ENCODE measurements around the gene ZNF710.
"Not testable (repeated sequence)": the region's sequence is repeated elsewhere in the genome, so short reads cannot be mapped to it uniquely, and the experiment has no call there.

The ZNF710 gene

DNA sequence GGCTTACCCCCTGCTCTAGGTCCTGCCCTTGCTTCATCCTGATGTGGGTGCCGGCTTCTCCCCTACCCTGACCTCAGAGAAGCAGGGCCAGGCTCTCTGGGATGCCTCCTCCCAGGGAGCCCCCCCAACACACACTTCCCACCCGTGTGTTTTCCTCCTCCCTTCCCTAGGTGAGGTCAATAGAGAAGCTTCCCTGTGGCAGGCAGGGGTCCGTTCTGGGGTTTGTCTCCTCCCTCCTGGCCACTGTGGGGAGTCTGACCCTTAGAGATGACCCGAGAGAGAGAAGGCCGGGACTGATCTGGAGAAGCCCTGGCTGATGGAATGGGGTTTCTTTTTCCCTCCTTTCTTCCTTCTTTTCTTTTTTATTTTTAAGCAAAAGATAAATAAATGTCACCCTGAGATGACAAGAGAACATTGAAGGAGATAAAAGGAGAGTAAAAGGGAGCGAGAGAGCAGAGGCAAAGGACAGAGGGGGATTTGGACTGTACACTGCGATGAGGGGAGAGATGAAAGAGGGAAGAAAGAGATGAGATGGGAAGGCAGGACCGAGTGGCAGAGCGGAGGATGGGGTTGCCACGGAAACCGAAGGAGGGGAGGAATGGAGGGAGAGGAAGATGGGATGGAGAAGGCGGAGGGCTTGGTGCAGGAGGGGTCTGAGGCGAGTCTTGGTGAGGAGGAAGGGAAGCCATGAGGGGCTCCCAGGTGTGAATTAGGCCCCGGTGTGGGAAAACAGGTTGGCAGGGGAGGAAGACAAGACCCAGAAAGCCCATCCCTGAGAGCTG is 52.8 kb downstream of the ZNF710 start:
- no peak for DNase-seq (ENCODE audit: low read depth)
- no peak overlapping the region for H3K4me3 ChIP-seq (ENCODE audit: low read depth, low read length)

DNA sequence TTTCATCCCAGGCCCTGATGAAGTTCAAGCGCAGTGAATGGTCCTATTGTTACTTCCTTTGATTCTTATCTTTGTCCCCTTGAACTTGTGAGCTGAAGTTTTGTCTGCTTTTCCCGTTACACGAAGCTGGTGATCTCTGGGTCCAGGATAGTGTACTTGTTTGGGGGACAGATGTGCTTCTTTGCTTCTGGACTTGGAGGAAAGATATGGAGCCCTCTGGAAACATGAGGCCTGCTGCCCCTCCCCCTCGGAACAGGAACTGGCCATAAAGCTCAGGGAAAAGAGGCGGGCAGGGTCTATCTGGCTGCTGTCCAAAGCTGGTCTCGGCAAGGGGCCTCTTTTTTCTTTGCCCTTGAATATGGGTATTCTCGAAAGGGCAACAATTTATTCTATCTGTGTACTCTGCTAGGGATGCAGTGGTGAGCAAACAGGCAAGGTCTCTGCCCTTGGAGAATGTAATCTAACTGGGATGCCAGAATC is 53.5 kb downstream of the ZNF710 start:
- no peak overlapping the region for H3K4me3 ChIP-seq (ENCODE audit: low read depth, low read length)
- DNase-seq (ENCODE audit: low read depth), result no peak

DNA sequence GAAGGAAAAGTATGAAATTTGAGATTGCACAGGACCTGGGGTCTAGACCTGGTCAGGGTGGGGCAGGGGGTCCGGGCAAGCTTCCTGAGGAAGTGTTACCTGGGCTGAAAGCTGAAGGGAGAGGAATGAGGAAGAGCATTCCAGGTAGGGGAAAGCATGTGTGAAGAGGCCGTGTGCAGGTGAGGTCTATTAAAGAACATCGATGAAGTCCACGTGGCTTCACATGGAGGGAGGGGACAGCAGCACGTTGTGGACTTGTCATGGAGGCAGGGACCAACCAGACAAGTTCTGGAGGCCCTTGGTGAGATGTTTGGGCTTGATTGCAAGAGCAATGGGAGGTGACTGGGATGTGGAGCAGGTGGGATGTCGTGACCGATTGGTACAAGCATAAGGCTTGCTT is 54.1 kb downstream of the ZNF710 start:
- no peak overlapping the region for H3K4me3 ChIP-seq (ENCODE audit: low read depth, low read length)
- no peak for DNase-seq (ENCODE audit: low read depth)

DNA sequence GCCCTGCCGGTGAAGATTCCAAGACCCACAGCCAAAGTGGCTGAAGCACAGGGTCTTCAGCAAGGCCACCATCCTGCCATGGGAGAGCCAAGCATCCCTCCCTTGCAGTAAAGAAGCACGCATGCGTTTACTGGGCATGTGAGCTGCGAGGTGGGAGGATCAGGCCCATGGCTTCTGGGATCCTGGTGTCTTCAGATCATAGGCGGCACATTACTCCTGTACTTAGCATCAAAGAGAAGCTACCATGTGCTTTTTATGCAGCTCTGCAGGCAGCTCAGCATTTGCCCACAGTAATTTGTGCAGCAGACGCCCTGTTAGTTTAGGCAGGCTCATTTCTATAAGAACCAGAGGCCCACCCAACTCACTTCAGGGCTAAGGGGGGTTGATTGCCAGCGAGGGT is 55.4 kb downstream of the ZNF710 start:
- no peak for DNase-seq (ENCODE audit: low read depth)
- H3K4me3 ChIP-seq (ENCODE audit: low read depth, low read length), result no peak overlapping the region

DNA sequence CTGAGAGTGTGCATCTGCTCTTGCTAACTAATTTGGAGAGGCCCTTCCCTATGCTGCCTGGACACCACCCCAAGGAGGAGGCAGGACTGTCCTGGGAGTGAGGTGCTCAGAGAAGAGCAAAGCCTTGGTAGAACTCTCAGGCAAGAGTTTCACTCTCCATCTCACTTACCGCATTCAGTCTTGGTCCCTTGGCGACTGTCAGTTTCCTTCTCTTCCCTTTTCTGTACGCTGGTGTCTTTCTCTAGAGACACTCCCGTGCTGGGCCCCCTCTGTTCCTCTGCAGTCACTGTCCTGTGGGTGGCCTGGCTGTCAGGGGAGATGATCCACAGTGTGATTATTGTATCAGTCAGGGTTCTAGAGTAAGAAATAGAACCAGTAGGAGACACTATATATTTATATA is 57.2 kb downstream of the ZNF710 start:
- no peak overlapping the region for H3K4me3 ChIP-seq (ENCODE audit: low read depth, low read length)

DNA sequence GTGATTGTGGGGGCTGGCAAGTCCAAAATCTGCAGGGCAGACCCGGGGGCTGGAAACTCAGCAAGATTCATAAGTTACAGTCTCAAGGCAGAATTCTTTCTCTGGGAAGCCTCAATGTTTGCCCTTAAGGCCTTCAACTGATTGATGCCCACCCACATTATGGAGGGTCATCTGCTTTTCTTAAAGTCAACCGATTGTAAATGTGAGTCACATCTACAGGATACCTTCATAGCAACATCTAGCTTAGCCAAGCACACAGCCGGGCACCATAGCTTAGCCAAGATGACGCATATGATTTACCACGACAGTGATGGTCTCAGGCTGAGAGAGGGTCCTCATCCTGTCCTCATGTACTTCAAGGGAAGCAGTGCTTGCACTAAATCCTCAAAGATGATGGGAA is 57.7 kb downstream of the ZNF710 start:
- no peak for DNase-seq (ENCODE audit: low read depth)
- no peak overlapping the region for H3K4me3 ChIP-seq (ENCODE audit: low read depth, low read length)

More for the DNA sequence above, 57.2 kb downstream of the ZNF710 start:
- DNase-seq (ENCODE audit: low read depth), result no peak

DNA sequence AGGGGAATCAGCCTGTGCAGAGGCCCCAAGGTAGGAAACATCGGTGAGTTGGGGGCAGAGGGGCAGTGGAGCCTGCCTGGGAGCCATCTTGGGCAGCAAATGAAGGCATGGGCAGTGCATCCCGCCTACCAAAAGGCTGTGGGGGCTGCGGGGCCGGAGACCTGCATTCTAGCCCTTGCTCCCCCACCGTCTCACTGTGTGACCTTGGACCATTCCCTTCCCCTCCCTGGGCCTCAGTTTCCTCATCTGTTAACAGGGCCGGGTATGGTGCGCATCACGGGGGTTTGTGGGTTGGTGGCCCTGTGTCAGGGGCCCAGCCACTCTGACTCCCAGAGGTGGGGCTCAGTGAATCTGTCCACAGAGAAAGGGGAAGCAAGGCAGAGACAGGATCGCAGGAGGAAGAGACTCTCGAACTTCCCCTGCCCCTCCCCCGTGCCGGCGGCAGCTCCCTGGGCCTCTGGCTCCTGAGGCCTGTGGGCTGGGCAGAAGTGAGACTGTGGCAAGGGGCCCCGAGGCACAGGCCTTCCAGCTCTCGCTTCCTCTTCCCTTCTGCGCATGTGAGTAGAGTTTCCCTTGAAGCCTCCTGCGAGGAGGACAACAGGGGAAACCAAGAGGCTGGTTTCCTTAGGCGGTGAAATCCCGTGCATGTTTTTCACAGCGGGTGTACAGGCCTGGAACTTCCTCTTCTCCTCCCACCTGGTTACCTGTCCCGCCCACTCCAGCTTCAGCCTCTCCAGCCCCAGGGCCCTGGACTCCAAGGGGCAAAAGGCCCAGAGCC is 58.3 kb downstream of the ZNF710 start:
- no peak for DNase-seq (ENCODE audit: low read depth)
- no peak overlapping the region for H3K4me3 ChIP-seq (ENCODE audit: low read depth, low read length)

DNA sequence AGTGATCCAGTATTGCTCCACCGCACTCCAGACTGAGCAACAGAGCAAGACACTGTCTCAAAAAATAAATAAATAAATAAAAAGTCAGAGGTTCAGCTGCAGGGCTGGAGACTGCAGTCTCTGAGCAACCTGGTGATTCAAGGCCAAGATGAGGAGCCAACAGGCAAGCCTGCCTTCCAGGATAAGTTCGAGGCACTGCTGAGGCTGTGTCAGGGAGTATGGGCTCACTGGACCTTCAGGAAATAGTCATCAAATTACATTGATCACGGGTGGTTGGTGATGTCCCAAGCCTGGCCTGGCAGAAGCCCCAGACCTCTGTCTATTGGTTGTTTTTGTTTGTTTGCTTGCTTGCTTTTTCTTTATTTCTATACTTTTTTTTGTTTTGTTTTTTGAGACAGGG is 59.7 kb downstream of the ZNF710 start:
- H3K4me3 ChIP-seq (ENCODE audit: low read depth, low read length), result no peak overlapping the region
- no peak for DNase-seq (ENCODE audit: low read depth)

DNA sequence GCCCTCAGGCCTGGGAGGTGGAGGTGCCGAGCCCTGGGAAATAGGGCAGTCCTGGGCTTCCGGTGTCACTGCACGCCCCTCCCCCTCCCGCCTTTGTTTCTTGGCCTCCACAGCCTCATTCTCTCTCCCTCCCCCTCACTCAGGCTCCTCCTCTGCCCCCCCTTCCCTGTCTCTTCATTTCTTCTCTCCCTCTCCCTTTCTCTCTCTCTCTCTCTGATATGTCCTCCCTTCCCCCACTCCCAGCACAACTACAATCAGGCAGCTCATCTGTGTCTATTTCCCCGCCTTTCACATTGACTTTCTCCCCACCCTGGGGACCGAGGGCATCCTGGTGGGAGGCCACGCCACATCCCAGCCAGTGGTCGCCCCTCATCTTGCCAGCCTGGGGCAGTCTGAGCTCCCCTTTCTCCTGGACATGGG is 60.9 kb downstream of the ZNF710 start:
- no peak overlapping the region for H3K4me3 ChIP-seq (ENCODE audit: low read depth, low read length)
- no peak for DNase-seq (ENCODE audit: low read depth)

DNA sequence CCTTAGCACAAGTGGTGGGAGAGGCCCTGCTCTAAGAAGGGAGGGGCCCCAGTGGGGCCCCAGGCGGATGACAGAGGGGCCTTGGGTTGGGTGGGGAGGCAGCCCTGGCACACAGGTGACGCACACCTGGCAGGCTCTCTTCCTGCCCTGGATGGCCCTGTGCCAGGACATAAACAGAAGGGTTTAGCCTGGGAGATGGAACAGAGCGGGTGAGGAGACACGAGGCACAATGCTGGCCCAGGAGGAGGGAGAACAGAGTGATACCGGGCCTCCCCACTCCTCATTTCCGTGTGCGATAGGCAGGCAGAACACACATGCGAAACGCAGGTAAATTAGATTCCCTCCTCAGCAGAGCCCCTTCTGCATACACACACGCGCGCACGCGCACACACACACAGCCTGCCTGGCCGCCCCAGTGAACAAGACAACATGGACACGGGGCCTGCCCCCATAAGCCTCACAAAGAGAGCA is 61.4 kb downstream of the ZNF710 start:
- H3K4me3 ChIP-seq (ENCODE audit: low read depth, low read length), result no peak overlapping the region
- no peak for DNase-seq (ENCODE audit: low read depth)

DNA sequence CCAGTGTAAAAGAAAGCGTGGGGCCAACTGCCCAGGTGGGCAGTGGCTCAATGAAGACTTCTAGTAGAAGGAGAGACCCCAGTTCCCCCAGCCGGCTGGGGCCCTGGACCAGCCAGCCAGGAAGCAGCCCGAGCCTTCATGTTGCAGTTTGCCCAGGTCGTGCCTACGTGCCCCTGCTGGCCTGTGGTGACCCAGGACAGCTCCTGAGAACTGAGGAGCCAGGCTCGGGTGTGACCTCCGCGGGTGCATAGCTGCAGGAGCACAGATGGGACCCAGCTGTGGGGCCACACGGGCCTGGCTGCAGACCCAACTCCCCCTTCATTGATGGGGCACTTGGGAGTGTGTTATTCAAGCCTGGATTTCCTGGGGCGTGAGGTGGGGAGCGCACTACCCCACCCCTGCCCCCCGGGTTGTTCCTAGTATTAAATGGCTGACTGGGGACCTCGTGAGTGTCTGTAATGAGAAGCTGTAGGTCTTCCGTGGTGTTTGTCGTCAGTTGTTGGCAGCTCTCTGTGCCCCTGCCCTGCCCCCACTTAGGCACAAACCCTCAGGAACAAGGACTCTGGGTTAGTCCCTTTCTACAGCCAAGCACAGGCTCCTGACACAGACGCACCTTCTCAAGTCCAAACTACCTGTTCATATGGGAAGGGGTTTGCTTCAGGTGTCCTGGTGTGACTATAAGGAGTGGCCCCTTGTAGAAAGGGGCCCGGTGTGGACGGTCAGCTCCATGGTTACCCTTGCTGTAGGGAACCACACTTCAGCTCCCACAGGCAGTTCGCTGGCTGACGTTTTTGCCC is 62.0 kb downstream of the ZNF710 start:
- H3K4me3 ChIP-seq (ENCODE audit: low read depth, low read length), result no peak overlapping the region
- no peak for DNase-seq (ENCODE audit: low read depth)

DNA sequence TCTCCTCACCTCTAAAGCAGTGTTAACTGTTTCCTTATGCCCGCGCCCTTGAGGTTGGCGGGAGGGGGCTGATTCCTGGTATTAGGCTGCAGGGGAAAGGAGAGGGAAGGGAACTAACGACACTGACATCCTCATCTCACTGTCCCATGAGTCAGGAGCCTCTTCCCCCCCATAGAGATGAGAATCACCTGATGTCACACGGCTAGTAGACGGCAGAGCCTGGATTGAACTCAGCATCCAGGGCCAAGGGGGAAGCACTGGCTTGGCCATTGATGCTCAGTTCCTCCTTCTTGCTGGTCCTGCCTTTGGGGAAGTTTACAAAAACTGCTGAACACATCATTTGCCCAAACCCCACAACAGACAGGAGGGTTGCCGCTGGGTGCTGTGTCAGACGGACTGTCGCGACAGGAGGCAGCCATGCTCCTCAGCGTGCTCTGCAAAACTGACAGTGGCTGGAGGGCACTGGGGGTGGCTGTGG is 62.7 kb downstream of the ZNF710 start:
- no peak overlapping the region for H3K4me3 ChIP-seq (ENCODE audit: low read depth, low read length)
- DNase-seq (ENCODE audit: low read depth), result no peak

DNA sequence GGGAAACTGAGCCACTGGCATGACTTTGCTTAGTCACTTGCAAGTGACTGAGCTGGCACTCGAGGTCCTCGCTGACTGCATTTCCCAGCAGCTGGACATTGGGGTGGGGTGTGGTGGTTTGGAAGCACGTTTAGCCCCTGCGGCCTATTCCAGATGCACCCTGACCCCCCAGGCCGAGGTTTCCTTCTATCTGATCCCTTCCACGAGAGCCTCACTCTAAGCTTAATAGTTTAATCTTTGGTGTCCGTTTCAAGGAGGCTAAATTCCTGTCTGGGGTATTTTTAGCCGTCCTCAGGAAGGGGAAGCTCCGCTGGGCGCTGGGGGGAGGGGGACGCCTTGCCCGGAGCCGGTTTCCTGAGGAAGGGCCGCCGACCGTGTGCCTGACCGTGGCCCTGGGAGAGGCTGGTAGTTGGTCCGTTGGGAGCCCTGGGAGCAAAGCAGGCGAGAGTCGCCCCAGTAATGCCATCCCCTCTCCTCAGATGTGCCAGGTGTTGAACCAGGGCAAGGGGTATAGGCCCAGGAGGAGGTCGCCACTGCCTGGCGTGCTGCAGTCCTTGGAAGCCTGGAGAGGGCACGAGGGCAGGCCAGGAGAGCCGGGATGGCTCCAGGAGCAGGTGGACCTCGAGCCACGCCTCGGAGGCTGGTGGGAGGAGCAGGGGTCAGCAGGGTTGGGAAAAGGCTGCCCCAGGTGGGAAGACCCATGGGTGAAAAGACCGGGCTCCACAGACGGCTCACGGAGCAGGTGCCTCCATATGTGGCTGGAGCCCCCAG is 64.0 kb downstream of the ZNF710 start:
- no peak for DNase-seq (ENCODE audit: low read depth)
- no peak overlapping the region for H3K4me3 ChIP-seq (ENCODE audit: low read depth, low read length)

DNA sequence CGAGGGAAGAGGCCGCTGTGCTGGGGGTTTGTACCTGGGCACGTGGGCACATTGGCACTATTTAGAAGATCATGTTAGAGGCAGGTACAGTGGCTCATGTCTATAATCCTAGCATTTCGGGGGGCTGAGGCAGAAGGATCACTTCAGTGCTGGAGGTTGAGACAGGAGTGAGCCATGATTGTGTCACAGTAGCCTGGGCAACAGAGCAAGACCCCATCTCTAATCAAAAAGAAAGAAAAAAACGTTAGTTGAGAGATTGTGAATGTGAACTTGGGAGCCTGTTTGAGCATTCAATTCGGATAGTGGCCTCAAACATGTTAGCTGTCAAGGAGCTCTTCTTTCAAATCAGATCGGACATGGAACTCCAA is 64.5 kb downstream of the ZNF710 start:
- no peak for DNase-seq (ENCODE audit: low read depth)
- no peak overlapping the region for H3K4me3 ChIP-seq (ENCODE audit: low read depth, low read length)

DNA sequence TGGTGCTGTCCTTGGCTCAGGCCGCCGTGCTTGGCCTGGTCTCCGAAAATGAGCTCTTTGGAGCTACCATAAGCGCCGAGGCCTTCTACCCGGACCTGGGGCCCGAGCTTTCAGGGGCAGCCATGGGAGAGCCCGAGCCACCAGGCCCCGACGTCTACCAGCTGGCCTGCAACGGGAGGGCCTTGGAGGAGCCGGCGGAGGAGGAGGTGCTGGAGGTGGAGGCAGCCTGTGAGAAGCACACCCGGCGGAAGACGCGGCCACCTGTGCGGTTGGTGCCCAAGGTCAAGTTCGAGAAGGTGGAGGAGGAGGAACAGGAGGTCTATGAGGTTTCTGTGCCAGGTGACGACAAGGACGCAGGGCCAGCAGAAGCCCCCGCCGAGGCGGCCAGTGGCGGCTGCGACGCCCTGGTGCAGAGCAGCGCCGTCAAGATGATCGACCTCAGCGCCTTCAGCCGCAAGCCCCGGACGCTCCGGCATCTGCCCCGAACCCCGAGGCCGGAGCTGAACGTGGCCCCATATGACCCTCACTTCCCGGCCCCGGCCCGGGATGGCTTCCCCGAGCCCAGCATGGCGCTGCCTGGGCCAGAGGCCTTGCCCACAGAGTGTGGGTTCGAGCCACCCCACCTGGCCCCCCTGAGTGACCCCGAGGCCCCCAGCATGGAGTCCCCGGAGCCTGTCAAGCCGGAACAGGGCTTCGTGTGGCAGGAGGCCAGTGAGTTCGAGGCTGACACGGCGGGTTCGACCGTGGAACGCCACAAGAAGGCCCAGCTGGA is 66.2 kb downstream of the ZNF710 start:
- no peak for DNase-seq (ENCODE audit: low read depth)
- no peak overlapping the region for H3K4me3 ChIP-seq (ENCODE audit: low read depth, low read length)

DNA sequence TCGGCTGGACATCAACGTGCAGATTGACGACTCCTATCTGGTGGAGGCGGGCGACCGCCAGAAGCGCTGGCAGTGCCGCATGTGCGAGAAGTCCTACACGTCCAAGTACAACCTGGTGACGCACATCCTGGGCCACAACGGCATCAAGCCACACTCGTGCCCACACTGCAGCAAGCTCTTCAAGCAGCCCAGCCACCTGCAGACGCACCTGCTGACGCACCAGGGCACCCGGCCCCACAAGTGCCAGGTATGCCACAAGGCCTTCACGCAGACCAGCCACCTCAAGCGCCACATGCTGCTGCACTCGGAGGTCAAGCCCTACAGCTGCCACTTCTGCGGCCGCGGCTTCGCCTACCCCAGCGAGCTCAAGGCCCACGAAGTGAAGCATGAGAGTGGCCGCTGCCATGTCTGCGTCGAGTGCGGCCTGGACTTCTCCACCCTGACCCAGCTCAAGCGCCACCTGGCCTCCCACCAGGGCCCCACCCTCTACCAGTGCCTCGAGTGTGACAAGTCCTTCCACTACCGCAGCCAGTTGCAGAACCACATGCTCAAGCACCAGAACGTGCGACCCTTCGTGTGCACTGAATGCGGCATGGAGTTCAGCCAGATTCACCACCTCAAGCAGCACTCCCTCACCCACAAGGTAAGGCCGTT is 67.0 kb downstream of the ZNF710 start:
- DNase-seq (ENCODE audit: low read depth), result no peak

DNA sequence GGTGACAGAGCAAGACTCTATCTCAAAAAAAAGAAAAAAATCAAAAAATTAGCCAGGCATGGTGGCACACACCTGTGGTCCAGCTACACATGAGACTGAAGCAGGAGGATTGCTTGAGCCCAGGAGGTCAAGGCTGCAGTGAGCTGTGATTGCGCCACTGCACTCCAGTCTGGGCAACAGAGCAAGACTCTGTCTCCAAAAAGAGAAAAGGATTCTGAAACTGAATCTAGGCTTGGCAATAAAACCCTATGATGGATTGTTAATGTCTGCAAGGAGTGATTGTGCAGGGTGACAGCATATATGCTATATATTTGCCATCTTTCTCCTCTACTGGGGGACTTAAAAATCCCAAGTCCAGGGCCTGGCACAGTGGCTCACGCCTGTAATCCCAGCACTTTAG is 69.5 kb downstream of the ZNF710 start:
- DNase-seq (ENCODE audit: low read depth); H3K4me3 ChIP-seq (ENCODE audit: low read depth, low read length): not testable (repeated sequence)

More for the DNA sequence above, 67.0 kb downstream of the ZNF710 start:
- no peak overlapping the region for H3K4me3 ChIP-seq (ENCODE audit: low read depth, low read length)

All from skeletal muscle cell (primary cell).